ENCODE results near the gene SNIP1.
"Not testable (repeated sequence)": the region's sequence is repeated elsewhere in the genome, so short reads cannot be mapped to it uniquely, and the experiment has no call there.

Gene SNIP1

DNA sequence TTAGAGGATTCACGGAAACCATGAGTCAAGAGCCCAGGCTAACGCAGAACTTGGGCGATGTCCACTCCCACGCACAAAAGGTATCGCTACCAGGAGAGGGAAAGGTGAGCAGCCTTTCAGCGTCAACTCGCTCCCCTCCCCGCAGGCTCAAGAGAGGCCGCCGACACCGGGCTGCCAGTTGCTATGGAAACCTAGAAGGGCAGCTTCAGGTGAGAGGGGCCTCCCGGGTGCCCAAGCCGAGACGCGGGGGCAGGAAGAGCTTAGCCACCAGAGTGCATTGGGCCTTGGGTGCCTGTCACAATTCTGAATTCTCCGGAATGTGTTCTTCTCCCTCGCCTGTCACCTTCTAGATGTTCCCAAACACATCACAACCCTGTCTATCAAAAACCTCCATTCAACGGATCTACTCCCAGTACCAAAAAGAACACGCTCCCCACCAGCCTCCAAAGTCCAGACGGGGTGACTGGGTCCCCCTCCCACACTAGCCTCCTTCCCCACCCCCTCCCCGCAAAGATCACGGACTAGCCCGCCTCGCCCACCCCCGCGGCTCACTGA is 40.2 kb downstream of the SNIP1 start:
- no peaks in the 10 kb centered on the region for H3K9me3 ChIP-seq (ENCODE audit: control insufficient read depth, insufficient read depth, low read length)
- H3K4me1 ChIP-seq (ENCODE audit: insufficient read depth, low read length), result peaks cover 6% of the 10 kb centered on the region; the same call in 1 of the 2 replicates
- H3K36me3 ChIP-seq (ENCODE audit: insufficient read depth, low read length), result peaks cover 1% of the 10 kb centered on the region; the same call in 1 of the 2 replicates
- H3K9ac ChIP-seq (ENCODE audit: low read depth, low read length), result peak overlapping the region; percentile 67; the same call in 1 of the 2 replicates

- Histone ChIP-seq H3K9me3 (ENCODE audit: control insufficient read depth, insufficient read depth, low read length) (no peaks in the 10 kb centered on the region), H3K9ac (ENCODE audit: low read depth, low read length) (no peak overlapping the region), H3K36me3 (ENCODE audit: insufficient read depth, low read length) (peaks cover 6% of the 10 kb centered on the region; the same call in 1 of the 2 replicates), H3K4me1 (ENCODE audit: insufficient read depth, low read length) (peaks cover 6% of the 10 kb centered on the region; the same call in 1 of the 2 replicates)
Observed at GRCh38 chr1:37509181-37509580, 44.9 kb downstream of the SNIP1 start.

DNA sequence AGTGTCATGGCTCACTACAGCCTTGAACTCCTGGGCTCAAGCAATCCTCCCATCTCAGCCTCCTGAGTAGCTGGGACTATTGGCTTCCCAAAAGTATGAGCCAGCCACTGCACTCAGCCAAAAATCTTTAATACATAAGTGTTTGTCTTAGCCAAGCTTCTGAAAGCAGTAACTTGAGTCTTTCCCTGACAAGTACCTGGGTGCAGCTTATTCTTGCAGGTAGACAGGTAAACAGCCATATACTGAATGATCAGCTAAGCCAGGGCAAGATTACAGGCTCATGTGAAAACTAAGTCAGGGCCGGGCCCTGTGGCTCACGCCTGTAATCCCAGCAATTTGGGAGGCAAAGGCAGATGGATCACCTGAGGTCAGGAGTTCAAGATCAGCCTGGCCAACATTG is 47.4 kb downstream of the SNIP1 start:
- Histone ChIP-seq H3K4me1 (ENCODE audit: insufficient read depth, low read length) (no peaks in the 10 kb centered on the region), H3K36me3 (ENCODE audit: insufficient read depth, low read length) (peaks cover 6% of the 10 kb centered on the region; the same call in 1 of the 2 replicates), H3K9me3 (ENCODE audit: control insufficient read depth, insufficient read depth, low read length) (no peaks in the 10 kb centered on the region)

GRCh38 chr1:37502791-37503190 is 51.3 kb downstream of the SNIP1 start:
- not testable (repeated sequence) for H3K4me1 ChIP-seq (ENCODE audit: insufficient read depth, low read length); H3K36me3 ChIP-seq (ENCODE audit: insufficient read depth, low read length); H3K9me3 ChIP-seq (ENCODE audit: control insufficient read depth, insufficient read depth, low read length); H3K9ac ChIP-seq (ENCODE audit: low read depth, low read length)

More for the DNA sequence above, 47.4 kb downstream of the SNIP1 start:
- H3K9ac ChIP-seq (ENCODE audit: low read depth, low read length), result no peak overlapping the region

DNA sequence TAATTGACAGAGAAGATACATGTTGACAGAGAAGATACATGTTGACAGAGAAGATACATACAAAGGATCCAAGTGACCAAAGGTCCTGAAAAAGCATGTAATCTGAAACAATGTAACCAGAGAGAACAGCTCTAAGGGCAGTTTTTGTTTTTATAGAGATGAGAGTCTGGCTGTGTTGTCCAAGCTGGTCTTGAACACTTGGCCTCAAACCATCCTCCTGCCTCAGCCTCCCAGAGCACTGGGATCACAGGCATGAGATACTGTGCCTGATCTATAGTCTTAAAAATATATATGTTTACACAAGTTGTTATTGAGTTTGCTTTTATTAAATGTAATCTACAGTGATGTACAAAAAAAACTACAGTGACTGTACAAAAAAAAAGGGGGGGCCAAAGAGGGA is 52.0 kb downstream of the SNIP1 start:
- H3K9ac ChIP-seq (ENCODE audit: low read depth, low read length), result no peak overlapping the region
- no peaks in the 10 kb centered on the region; the same call in 1 of the 2 replicates for H3K36me3 ChIP-seq (ENCODE audit: insufficient read depth, low read length)
- H3K9me3 ChIP-seq (ENCODE audit: control insufficient read depth, insufficient read depth, low read length), result no peaks in the 10 kb centered on the region
- H3K4me1 ChIP-seq (ENCODE audit: insufficient read depth, low read length), result no peaks in the 10 kb centered on the region

DNA sequence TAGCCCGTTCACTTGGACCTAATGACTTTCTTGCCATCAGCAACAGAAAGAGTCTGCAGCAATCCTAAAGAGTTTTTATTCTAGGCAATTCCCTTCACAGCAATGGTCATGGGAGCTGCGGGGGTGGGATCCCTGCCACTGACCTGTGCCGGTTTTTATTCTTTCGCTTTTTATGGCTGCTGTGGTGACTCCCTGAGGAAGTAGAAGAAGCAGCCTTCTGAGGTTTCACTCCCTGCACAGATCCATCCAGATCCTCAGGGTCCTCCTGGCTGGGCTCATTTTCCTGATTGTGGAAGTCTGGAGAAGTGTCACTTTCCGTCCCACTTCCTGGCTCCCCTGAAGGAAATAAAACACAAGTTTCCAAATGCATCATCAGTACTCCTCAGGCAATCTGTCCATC is 52.4 kb downstream of the SNIP1 start:
- Histone ChIP-seq H3K9me3 (ENCODE audit: control insufficient read depth, insufficient read depth, low read length) (no peaks in the 10 kb centered on the region), H3K4me1 (ENCODE audit: insufficient read depth, low read length) (no peaks in the 10 kb centered on the region), H3K9ac (ENCODE audit: low read depth, low read length) (no peak overlapping the region), H3K36me3 (ENCODE audit: insufficient read depth, low read length) (no peaks in the 10 kb centered on the region; the same call in 1 of the 2 replicates)

GRCh38 chr1:37498872-37499617 is 55.0 kb downstream of the SNIP1 start:
- no peaks in the 10 kb centered on the region for H3K4me1 ChIP-seq (ENCODE audit: insufficient read depth, low read length)
- H3K36me3 ChIP-seq (ENCODE audit: insufficient read depth, low read length), result no peaks in the 10 kb centered on the region; the same call in 1 of the 2 replicates
- no peaks in the 10 kb centered on the region for H3K9me3 ChIP-seq (ENCODE audit: control insufficient read depth, insufficient read depth, low read length)
- no peak overlapping the region for H3K9ac ChIP-seq (ENCODE audit: low read depth, low read length)

DNA sequence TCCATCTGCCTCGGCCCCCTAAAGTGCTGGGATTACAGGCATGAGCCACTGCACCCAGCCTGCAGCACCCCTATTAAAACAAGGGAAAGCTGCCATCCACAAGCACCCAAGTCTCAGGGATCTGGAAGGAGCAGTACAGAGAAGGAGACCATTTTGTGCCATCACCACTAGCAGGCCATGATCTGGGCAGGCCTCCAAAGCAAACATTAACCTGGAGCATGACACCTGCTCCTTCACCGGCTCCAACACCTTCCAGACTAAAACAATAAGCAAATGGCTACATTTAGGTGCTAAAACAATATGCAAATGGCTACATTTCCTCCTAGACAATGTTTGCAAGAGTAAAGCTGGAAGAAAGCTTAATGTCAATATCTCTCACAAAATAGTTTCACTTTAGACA is 56.3 kb downstream of the SNIP1 start:
- H3K9ac ChIP-seq (ENCODE audit: low read depth, low read length), result no peak overlapping the region
- H3K4me1 ChIP-seq (ENCODE audit: insufficient read depth, low read length), result no peaks in the 10 kb centered on the region
- no peaks in the 10 kb centered on the region for H3K9me3 ChIP-seq (ENCODE audit: control insufficient read depth, insufficient read depth, low read length)
- H3K36me3 ChIP-seq (ENCODE audit: insufficient read depth, low read length), result no peaks in the 10 kb centered on the region; the same call in 1 of the 2 replicates

DNA sequence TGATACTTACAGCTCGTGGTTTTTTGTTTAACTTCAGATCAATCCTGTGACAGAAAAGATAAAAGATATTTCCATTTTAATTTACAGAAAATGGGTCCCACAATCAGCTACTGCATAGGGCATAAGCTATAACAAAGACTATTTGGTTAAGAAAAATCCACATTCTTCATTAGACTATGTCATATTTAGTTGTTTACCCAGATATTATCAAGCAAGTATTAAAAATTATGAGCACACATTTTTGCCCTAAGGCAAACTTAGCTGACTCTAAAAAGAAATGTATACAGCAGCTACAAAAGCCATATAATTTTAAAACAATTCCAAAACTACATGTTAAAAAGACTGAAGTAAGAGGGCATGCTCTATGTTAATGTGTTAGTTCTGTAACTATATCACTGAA is 58.2 kb downstream of the SNIP1 start:
- Histone ChIP-seq H3K4me1 (ENCODE audit: insufficient read depth, low read length) (no peaks in the 10 kb centered on the region), H3K9ac (ENCODE audit: low read depth, low read length) (no peak overlapping the region), H3K36me3 (ENCODE audit: insufficient read depth, low read length) (no peaks in the 10 kb centered on the region; the same call in 1 of the 2 replicates), H3K9me3 (ENCODE audit: control insufficient read depth, insufficient read depth, low read length) (no peaks in the 10 kb centered on the region)

DNA sequence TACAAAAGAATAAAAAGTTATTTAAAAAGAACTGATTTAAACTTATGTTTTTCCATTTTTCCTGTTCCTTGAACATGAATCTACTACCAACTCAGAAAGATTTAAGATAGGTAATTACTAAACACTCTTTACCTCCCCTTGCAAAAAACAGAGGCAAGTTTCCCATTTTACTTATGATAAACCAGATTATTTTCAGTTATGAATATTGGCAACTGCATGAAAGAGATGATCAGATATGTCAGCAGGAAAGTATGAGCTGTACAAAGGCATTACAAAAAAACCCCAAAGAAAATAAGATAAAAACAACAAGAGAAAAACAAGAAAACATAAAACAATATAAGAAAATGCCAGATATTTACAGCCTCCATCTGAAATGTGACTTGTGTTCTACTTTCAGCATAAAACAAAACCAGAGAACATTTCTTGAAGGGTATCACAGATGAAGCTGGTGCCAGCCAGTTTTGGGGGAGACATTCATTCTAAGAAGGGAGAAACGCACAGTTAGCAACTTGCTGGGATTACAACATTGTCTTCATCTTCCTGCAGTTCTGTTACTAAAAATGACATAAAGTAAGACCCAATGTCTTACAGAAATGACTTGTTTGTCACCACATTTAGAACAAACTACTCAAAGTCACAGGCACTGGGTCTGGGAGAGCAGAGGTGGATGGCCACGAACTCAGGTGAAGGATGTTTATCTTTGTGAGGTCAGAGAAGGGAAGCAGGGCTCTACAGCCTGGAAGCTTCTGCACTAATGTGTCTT is 60.6 kb downstream of the SNIP1 start:
- no peaks in the 10 kb centered on the region for H3K9me3 ChIP-seq (ENCODE audit: control insufficient read depth, insufficient read depth, low read length)
- H3K9ac ChIP-seq (ENCODE audit: low read depth, low read length), result no peak overlapping the region
- no peaks in the 10 kb centered on the region for H3K4me1 ChIP-seq (ENCODE audit: insufficient read depth, low read length)
- H3K36me3 ChIP-seq (ENCODE audit: insufficient read depth, low read length), result no peaks in the 10 kb centered on the region; the same call in 1 of the 2 replicates

GRCh38 chr1:37487619-37487984 is 66.5 kb downstream of the SNIP1 start:
- H3K9ac ChIP-seq (ENCODE audit: low read depth, low read length), result no peak overlapping the region
- H3K4me1 ChIP-seq (ENCODE audit: insufficient read depth, low read length), result peaks cover 4% of the 10 kb centered on the region; the same call in 1 of the 2 replicates
- H3K9me3 ChIP-seq (ENCODE audit: control insufficient read depth, insufficient read depth, low read length), result no peaks in the 10 kb centered on the region
- H3K36me3 ChIP-seq (ENCODE audit: insufficient read depth, low read length), result peaks cover 5% of the 10 kb centered on the region; the same call in 1 of the 2 replicates

DNA sequence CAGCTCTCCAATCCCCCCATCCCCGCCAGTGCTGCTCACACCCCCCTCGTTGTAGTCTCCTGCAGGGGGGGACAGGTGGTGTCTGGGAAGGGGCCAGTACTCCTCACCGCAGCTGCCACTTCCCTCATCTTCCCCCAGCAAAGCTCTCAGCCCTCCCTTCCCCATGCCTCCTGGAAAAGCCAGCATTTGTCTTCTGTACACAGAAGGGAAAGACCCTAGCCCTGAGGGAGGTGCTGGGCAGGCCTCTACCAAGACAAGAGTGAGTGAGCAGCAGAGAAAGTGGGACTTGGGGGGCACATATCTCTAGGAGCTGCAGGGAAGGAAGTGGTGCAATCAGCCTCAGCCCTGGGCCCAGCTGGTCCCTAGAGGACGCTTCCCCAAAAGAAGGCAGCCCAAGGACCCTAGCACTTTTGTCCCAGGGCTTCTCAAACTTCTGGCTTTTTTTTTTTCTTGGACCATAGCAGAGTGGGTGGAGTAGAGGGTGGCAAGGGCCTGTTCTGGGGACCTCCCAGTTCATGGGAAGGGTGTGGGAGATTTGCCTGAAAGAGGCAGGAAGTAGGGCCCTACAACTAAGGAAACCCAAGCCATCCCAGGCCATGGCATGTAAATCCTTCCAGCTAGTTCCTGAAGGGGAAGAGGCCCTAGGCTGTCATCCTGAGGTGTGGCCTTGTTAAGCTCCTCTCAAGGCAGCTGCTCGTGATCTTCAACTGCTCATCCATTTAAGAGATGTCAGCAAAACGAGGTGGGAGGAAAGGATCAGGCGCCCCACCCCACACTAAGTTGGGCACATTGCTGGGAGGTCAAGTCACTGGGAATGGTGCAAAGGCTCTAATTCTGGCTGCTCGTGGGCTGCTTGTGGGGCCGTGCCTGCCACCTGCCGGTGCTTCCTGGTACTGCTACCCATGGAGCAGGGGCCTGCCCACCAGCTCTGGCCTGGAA is 67.1 kb downstream of the SNIP1 start:
- Histone ChIP-seq H3K4me1 (ENCODE audit: insufficient read depth, low read length) (peaks cover 4% of the 10 kb centered on the region; the same call in 1 of the 2 replicates), H3K9ac (ENCODE audit: low read depth, low read length) (no peak overlapping the region), H3K36me3 (ENCODE audit: insufficient read depth, low read length) (peaks cover 5% of the 10 kb centered on the region; the same call in 1 of the 2 replicates), H3K9me3 (ENCODE audit: control insufficient read depth, insufficient read depth, low read length) (no peaks in the 10 kb centered on the region)

GRCh38 chr1:37485902-37486679 is 68.0 kb downstream of the SNIP1 start:
- Histone ChIP-seq H3K9ac (ENCODE audit: low read depth, low read length) (no peak overlapping the region), H3K36me3 (ENCODE audit: insufficient read depth, low read length) (peaks cover 13% of the 10 kb centered on the region; the same call in 1 of the 2 replicates), H3K9me3 (ENCODE audit: control insufficient read depth, insufficient read depth, low read length) (no peaks in the 10 kb centered on the region), H3K4me1 (ENCODE audit: insufficient read depth, low read length) (peaks cover 4% of the 10 kb centered on the region; the same call in 1 of the 2 replicates)
